Fibroblast of lung (primary cell): ENCODE data around the gene CDC5L. TPM values are rescaled to one million over a fixed set of nuclear protein-coding genes. Genes with fewer than 3 reads are reported as not detected.

Experiments used
- DNase-seq, 2 donors: peaks; one replicate each; pipeline versions ENCODE4 v3.0.0 to v3.0.0-alpha.2; 2010; ENCODE audit warnings: low read depth in 2 of 2
- H2AFZ ChIP-seq: 2 replicates; pipeline ENCODE4 v1.5.1; 2012; ENCODE audit warnings: low read length, control low read depth, inconsistent platforms
- H3K27ac ChIP-seq: 2 replicates; pipeline ENCODE4 v1.5.1; 2011; ENCODE audit warnings: low read length, control low read depth; ENCODE audit not compliant: insufficient read depth
- H3K27me3 ChIP-seq: 2 replicates; pipeline ENCODE4 v1.5.1; 2011; ENCODE audit warnings: mild to moderate bottlenecking, low read length; ENCODE audit not compliant: control insufficient read depth, insufficient read depth
- H3K36me3 ChIP-seq: 2 replicates; pipeline ENCODE4 v1.5.1; 2011; ENCODE audit warnings: low read length; ENCODE audit not compliant: control insufficient read depth, insufficient read depth
- H3K4me1 ChIP-seq: 2 replicates; pipeline ENCODE4 v1.5.1; 2011; ENCODE audit warnings: low read length; ENCODE audit not compliant: control insufficient read depth, insufficient read depth; ENCODE audit errors: extremely low read depth
- H3K4me2 ChIP-seq: 2 replicates; pipeline ENCODE4 v1.5.1; 2011; ENCODE audit warnings: low read length, control low read depth; ENCODE audit not compliant: insufficient read depth; ENCODE audit errors: extremely low read depth
- H3K4me3 ChIP-seq, 4 experiments: fragments of 200-600 bp in 1 of 4; sonication (generic) in 1 of 4; replicated peaks in 1 of 4; 2 replicates each; pipeline ENCODE4 v1.5.1; 2011 to 2016; ENCODE audit warnings: low read length in 4 of 4, low read depth in 3 of 4, mild to moderate bottlenecking in 3 of 4, control low read depth in 2 of 4, inconsistent platforms in 1 of 4, mixed read lengths in 1 of 4; ENCODE audit not compliant: insufficient read depth in 1 of 4; ENCODE audit errors: control extremely low read depth in 1 of 4
- H3K79me2 ChIP-seq: 2 replicates; pipeline ENCODE4 v1.5.1; 2012; ENCODE audit warnings: mild to moderate bottlenecking, low read length, inconsistent platforms; ENCODE audit not compliant: control insufficient read depth, insufficient read depth
- H3K9ac ChIP-seq: 2 replicates; pipeline ENCODE4 v1.5.1; 2011; ENCODE audit warnings: mild to moderate bottlenecking, low read length, control low read depth; ENCODE audit not compliant: insufficient read depth
- H3K9me3 ChIP-seq: 2 replicates; pipeline ENCODE4 v1.5.1; 2012; ENCODE audit warnings: low read depth, low read length; ENCODE audit not compliant: control insufficient read depth, insufficient read depth
- H4K20me1 ChIP-seq: 2 replicates; pipeline ENCODE4 v1.5.1; 2011; ENCODE audit warnings: low read length; ENCODE audit not compliant: control insufficient read depth, insufficient read depth; ENCODE audit errors: extremely low read depth
- EZH2 ChIP-seq: IDR thresholded peaks from 2 replicates; pipeline ENCODE4 v1.5.1; 2012; ENCODE audit warnings: low read length, control low read depth, mild to moderate bottlenecking; ENCODE audit errors: missing control alignments
- polyA plus RNA-seq, 2 donors: library from polyadenylated mRNA; depleted of rRNA in 1 of 2; stranded (reverse) in 1 of 2; unstranded in 1 of 2; fragments of >200 nt; gene quantifications; 2 replicates each; pipeline ENCODE4 v1.2.1, GENCODE V29; 2011 to 2012; ENCODE audit warnings: missing spikeins in 1 of 2
- total RNA-seq: library from RNA; depleted of rRNA; stranded (reverse); fragments of >200 nt; gene quantifications from 2 replicates; pipeline ENCODE4 v1.2.1, GENCODE V29; 2014
- TF ChIP-seq, protein P1 (sequence below), 2 donors: IDR thresholded peaks in 1 of 2; conservative IDR thresholded peaks in 1 of 2; 1 replicate in 1 of 2; 2 replicates in 1 of 2; pipeline ENCODE4 v1.5.1; 2011 to 2012; ENCODE audit warnings: low read length in 2 of 2, control low read depth in 1 of 2, inconsistent platforms in 1 of 2, low read depth in 1 of 2, mild to moderate bottlenecking in 1 of 2

Gene CDC5L
- total and polyA plus RNA-seq, 2 donors (not counting 1 experiment from before 2014, with no cell fraction given), result 18.7 to 22.5 TPM

DNA sequence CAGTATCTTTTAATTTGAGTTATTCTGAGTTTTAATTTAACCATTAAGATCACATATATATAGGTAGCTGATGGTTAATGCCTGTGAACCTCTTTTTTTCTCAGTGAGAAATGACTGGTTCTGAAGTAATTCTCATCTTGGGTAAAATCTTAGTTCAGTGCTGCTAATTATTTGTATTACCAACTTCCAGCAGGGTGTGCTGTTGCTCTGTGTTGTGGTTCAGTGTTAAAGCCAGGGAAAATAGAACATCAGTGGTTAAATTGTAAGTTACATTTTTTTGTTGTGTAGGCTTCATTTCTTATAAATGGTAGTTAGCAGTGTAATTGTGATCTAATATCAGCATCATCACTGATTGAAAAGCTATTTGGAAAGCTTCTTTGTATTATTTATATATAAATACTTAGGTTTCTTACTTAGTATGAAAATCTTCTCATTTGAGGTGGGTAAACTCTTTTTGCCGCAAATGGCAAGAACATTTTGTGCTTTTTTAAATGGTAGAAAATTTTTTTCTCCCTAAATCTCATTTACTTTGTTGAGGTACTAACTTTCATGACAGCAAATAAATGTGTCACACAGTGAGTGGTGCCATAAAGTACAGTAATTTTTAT is 43.7 kb downstream of the CDC5L start:
- Histone ChIP-seq H4K20me1 (no peaks in the 10 kb centered on the region), H3K9ac (no peak overlapping the region), H3K4me3 (no peak overlapping the region), H3K27me3 (no peaks in the 10 kb centered on the region), H3K36me3 (no peaks in the 10 kb centered on the region), H2AFZ (no peak overlapping the region), H3K4me1 (peaks cover 6% of the 10 kb centered on the region), H3K4me2 (no peak overlapping the region), H3K79me2 (no peaks in the 10 kb centered on the region), H3K9me3 (no peaks in the 10 kb centered on the region), H3K27ac (no peak overlapping the region)
- DNase-seq, result peak; percentile 55 to 81
- TF ChIP-seq EZH2, result no peak
- TF ChIP-seq, protein P1, sequence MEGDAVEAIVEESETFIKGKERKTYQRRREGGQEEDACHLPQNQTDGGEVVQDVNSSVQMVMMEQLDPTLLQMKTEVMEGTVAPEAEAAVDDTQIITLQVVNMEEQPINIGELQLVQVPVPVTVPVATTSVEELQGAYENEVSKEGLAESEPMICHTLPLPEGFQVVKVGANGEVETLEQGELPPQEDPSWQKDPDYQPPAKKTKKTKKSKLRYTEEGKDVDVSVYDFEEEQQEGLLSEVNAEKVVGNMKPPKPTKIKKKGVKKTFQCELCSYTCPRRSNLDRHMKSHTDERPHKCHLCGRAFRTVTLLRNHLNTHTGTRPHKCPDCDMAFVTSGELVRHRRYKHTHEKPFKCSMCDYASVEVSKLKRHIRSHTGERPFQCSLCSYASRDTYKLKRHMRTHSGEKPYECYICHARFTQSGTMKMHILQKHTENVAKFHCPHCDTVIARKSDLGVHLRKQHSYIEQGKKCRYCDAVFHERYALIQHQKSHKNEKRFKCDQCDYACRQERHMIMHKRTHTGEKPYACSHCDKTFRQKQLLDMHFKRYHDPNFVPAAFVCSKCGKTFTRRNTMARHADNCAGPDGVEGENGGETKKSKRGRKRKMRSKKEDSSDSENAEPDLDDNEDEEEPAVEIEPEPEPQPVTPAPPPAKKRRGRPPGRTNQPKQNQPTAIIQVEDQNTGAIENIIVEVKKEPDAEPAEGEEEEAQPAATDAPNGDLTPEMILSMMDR (conservative IDR thresholded peaks at IDR 0.05 in 1 of 2, IDR thresholded peaks at IDR 0.05 in 1 of 2; ENCODE audit: low read depth in 1 of 2, low read length in 2 of 2), result peak; percentile 74 to 76

DNA sequence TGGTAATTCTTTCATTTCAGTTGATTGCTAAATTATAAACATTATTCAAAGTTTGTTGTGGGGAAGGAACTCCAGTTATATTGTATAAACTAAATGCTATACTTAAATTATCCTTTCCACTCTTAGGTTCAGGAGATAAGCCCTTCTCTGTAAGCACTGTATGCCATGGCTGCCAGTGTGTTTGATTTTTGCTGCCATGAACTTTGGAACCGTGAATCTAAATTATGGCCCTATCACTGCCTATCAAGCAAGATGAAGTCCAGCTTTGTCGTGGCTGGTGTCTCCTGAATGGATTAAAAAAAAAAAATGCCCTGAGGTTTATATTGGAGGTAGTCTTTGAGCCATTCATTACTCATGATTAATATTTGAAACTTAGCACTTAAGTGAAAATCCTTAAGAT is 44.7 kb downstream of the CDC5L start:
- Histone ChIP-seq H3K36me3 (no peaks in the 10 kb centered on the region), H3K9ac (no peak overlapping the region), H3K4me3 (no peak overlapping the region), H3K9me3 (no peaks in the 10 kb centered on the region), H3K27ac (no peak overlapping the region), H3K4me1 (peaks cover 6% of the 10 kb centered on the region), H4K20me1 (no peaks in the 10 kb centered on the region), H3K79me2 (no peaks in the 10 kb centered on the region), H3K4me2 (no peak overlapping the region), H2AFZ (no peak overlapping the region), H3K27me3 (no peaks in the 10 kb centered on the region)
- TF ChIP-seq, protein P1 (conservative IDR thresholded peaks at IDR 0.05 in 1 of 2, IDR thresholded peaks at IDR 0.05 in 1 of 2; ENCODE audit: low read depth in 1 of 2, low read length in 2 of 2), result no peak
- TF ChIP-seq EZH2, result no peak
- DNase-seq, result no peak

DNA sequence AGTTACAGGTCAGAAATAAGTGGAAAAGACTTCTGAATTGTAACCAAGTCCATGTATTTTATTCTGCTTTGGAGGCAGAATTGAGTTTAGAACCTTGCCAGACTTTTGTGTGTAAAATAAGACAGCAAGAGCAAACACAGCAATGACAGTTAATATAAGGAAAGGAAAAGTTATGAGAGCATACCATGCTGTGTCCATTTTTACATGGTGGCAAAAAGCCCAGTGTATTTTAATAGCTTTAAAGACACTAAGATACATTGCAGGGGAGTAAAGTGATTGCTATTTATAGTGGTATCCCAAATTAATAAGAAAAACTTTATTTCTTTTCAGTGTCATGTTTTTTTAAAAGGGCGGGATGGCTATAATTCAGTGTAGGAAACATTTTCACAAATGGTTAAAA is 45.2 kb downstream of the CDC5L start:
- Histone ChIP-seq H3K4me3 (no peak overlapping the region), H3K9me3 (no peaks in the 10 kb centered on the region), H3K27me3 (no peaks in the 10 kb centered on the region), H4K20me1 (no peaks in the 10 kb centered on the region), H2AFZ (no peak overlapping the region), H3K27ac (no peak overlapping the region), H3K4me2 (no peak overlapping the region), H3K79me2 (no peaks in the 10 kb centered on the region), H3K9ac (no peak overlapping the region), H3K4me1 (peaks cover 6% of the 10 kb centered on the region), H3K36me3 (no peaks in the 10 kb centered on the region)
- no peak for TF ChIP-seq EZH2
- TF ChIP-seq, protein P1 (conservative IDR thresholded peaks at IDR 0.05 in 1 of 2, IDR thresholded peaks at IDR 0.05 in 1 of 2; ENCODE audit: low read depth in 1 of 2, low read length in 2 of 2), result no peak
- no peak for DNase-seq
